HepG2 (cell line): ENCODE results near the gene TSPAN9.

Experiments
- ATRX ChIP-seq: sonication (generic); formaldehyde crosslinking; IDR thresholded peaks from 2 replicates; pipeline ENCODE4 v1.4.0; 2020; ENCODE audit warnings: missing genetic modification reagents, borderline replicate concordance
- NFATC3 ChIP-seq: sonication (generic); formaldehyde crosslinking; IDR thresholded peaks from 2 replicates; pipeline ENCODE4 v1.5.1; 2020; ENCODE audit warnings: mild to moderate bottlenecking, missing genetic modification reagents
- SMYD3 ChIP-seq: sonication (generic); formaldehyde crosslinking; IDR thresholded peaks from 2 replicates; pipeline ENCODE4 v1.8.1; 2023; ENCODE audit warnings: mild to moderate bottlenecking, missing genetic modification reagents
- TOE1 ChIP-seq: sonication (generic); formaldehyde crosslinking; IDR thresholded peaks from 2 replicates; pipeline ENCODE4 v1.4.0; 2020; ENCODE audit warnings: mild to moderate bottlenecking, missing genetic modification reagents
- ZBTB37 ChIP-seq: sonication (generic); formaldehyde crosslinking; IDR thresholded peaks from 2 replicates; pipeline ENCODE4 v1.4.0; 2020; ENCODE audit warnings: mild to moderate bottlenecking, missing genetic modification reagents
- ZNF678 ChIP-seq: sonication (generic); formaldehyde crosslinking; IDR thresholded peaks from 2 replicates; pipeline ENCODE4 v1.4.0; 2020; ENCODE audit warnings: mild to moderate bottlenecking, missing genetic modification reagents
- ZNF772 ChIP-seq: sonication (generic); formaldehyde crosslinking; IDR thresholded peaks from 2 replicates; pipeline ENCODE4 v1.5.0; 2020; ENCODE audit warnings: mild to moderate bottlenecking, missing genetic modification reagents
- TF ChIP-seq, protein P1 (sequence below): sonication (generic); formaldehyde crosslinking; IDR thresholded peaks from 2 replicates; pipeline ENCODE4 v1.4.0; 2020; ENCODE audit warnings: missing genetic modification reagents
- TF ChIP-seq, protein P2 (sequence below): sonication (generic); IDR thresholded peaks from 2 replicates; pipeline ENCODE4 v1.6.1; 2016; ENCODE audit warnings: low read depth, borderline replicate concordance

GRCh38 chr12:3228552-3228951, 151.4 kb downstream of the TSPAN9 start:
- TF ChIP-seq ZNF678 (CRISPR knock-in tag) (no peak), ZBTB37 (no peak), ZNF772 (CRISPR knock-in tag) (no peak), NFATC3 (CRISPR knock-in tag) (no peak), ATRX (CRISPR knock-in tag) (no peak), SMYD3 (no peak), TOE1 (CRISPR knock-in tag) (no peak)
- TF ChIP-seq, protein P1, sequence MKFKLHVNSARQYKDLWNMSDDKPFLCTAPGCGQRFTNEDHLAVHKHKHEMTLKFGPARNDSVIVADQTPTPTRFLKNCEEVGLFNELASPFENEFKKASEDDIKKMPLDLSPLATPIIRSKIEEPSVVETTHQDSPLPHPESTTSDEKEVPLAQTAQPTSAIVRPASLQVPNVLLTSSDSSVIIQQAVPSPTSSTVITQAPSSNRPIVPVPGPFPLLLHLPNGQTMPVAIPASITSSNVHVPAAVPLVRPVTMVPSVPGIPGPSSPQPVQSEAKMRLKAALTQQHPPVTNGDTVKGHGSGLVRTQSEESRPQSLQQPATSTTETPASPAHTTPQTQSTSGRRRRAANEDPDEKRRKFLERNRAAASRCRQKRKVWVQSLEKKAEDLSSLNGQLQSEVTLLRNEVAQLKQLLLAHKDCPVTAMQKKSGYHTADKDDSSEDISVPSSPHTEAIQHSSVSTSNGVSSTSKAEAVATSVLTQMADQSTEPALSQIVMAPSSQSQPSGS (CRISPR knock-in tag): no peak
- TF ChIP-seq, protein P2, sequence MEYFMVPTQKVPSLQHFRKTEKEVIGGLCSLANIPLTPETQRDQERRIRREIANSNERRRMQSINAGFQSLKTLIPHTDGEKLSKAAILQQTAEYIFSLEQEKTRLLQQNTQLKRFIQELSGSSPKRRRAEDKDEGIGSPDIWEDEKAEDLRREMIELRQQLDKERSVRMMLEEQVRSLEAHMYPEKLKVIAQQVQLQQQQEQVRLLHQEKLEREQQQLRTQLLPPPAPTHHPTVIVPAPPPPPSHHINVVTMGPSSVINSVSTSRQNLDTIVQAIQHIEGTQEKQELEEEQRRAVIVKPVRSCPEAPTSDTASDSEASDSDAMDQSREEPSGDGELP: no peak
